HepG2 (cell line): ENCODE results near the gene FKBP14. TPM values are rescaled to one million over a fixed set of nuclear protein-coding genes. Genes with fewer than 3 reads are reported as not detected.

ENCODE experiments used
- E2F1 ChIP-seq: sonication (generic); formaldehyde crosslinking; IDR thresholded peaks from 2 replicates; pipeline ENCODE4 v1.5.0; 2020; ENCODE audit warnings: missing genetic modification reagents
- ELF1 ChIP-seq: sonication (generic); formaldehyde crosslinking; IDR thresholded peaks from 2 replicates; pipeline ENCODE4 v1.4.0; 2020; ENCODE audit warnings: missing genetic modification reagents
- ERF ChIP-seq: IDR thresholded peaks from 2 replicates; pipeline ENCODE4 v1.6.1; 2018; ENCODE audit warnings: missing biosample characterization, missing genetic modification reagents
- FOXO1 ChIP-seq: sonication (generic); formaldehyde crosslinking; IDR thresholded peaks from 2 replicates; pipeline ENCODE4 v1.4.0; 2020; ENCODE audit warnings: missing genetic modification reagents
- RBFOX2 ChIP-seq: fragments of 200-400 bp; formaldehyde crosslinking; IDR thresholded peaks from 2 replicates; pipeline ENCODE4 v1.6.1; 2017; ENCODE audit warnings: low read depth, mild to moderate bottlenecking, low read length
- SOX13 ChIP-seq, 3 experiments: fragments of 450-650 bp in 1 of 3; sonication (generic) in 1 of 3; formaldehyde crosslinking in 1 of 3; IDR thresholded peaks in 2 of 3; conservative IDR thresholded peaks in 1 of 3; 2 replicates each; pipeline versions ENCODE4 v1.5.0 to v1.6.1; 2016 to 2020; ENCODE audit warnings: antibody characterized with exemption in 1 of 3, mild to moderate bottlenecking in 1 of 3, missing compliant biosample characterization in 1 of 3, missing genetic modification reagents in 1 of 3, moderate library complexity in 1 of 3
- TEAD3 ChIP-seq: optimal IDR thresholded peaks from 2 replicates; pipeline ENCODE3; 2016; ENCODE audit warnings: borderline replicate concordance
- TFE3 ChIP-seq: IDR thresholded peaks from 2 replicates; pipeline ENCODE4 v1.6.1; 2016
- ZBTB40 ChIP-seq, 2 experiments: fragments of 450-650 bp in 1 of 2; sonication (generic) in 1 of 2; formaldehyde crosslinking in 1 of 2; IDR thresholded peaks; 2 replicates each; pipeline versions ENCODE4 v1.6.1 to v1.8.0; 2016 to 2022; ENCODE audit warnings: antibody characterized with exemption in 1 of 2, mild to moderate bottlenecking in 1 of 2, missing genetic modification reagents in 1 of 2
- ZC3H4 ChIP-seq: sonication (generic); formaldehyde crosslinking; IDR thresholded peaks from 2 replicates; pipeline ENCODE4 v1.4.0; 2020; ENCODE audit warnings: missing genetic modification reagents, borderline replicate concordance
- ZNF18 ChIP-seq: sonication (generic); formaldehyde crosslinking; IDR thresholded peaks from 2 replicates; pipeline ENCODE4 v1.8.0; 2022; ENCODE audit warnings: mild to moderate bottlenecking, missing genetic modification reagents; ENCODE audit not compliant: insufficient replicate concordance
- ZNF543 ChIP-seq: sonication (generic); formaldehyde crosslinking; IDR thresholded peaks from 2 replicates; pipeline ENCODE4 v1.4.0; 2020; ENCODE audit warnings: mild to moderate bottlenecking, missing genetic modification reagents
- ZNF724P ChIP-seq: sonication (generic); formaldehyde crosslinking; IDR thresholded peaks from 2 replicates; pipeline ENCODE4 v1.8.0; 2022; ENCODE audit warnings: missing genetic modification reagents, borderline replicate concordance
- polyA plus RNA-seq, 8 experiments: library from polyadenylated mRNA; depleted of rRNA in 3 of 8; stranded (reverse) in 7 of 8; unstranded in 1 of 8; fragments of >200 nt; fragmentation: Illumina TruSeq in 4 of 8; extraction: Trizol in 4 of 8; gene quantifications; 2 replicates each; pipeline versions ENCODE4 v1.2.1 to v1.2.3, GENCODE V29; 2011 to 2016; ENCODE audit warnings: low read depth in 4 of 8, missing spikeins in 1 of 8, mixed read lengths in 1 of 8; ENCODE audit not compliant: insufficient read depth in 1 of 8
- total RNA-seq, 5 experiments: library from RNA; depleted of rRNA; stranded (reverse); fragments of >200 nt; fragmentation: Illumina TruSeq; extraction: Trizol; gene quantifications; 2 replicates each; pipeline ENCODE4 v1.2.3, GENCODE V29; 2016; ENCODE audit warnings: low read depth in 1 of 5

FKBP14 gene
- total and polyA plus RNA-seq, 2 of the 13 experiments (the other 11 are each of a cell fraction or from before 2014, with no cell fraction given) = 20.0 to 32.3 TPM

GRCh38 chr7:29989257-29989995 is 37.1 kb downstream of the FKBP14 start, which contains the start of gene SCRN1 (continued):
- TF ChIP-seq ELF1 (CRISPR knock-in tag) (no peak), ERF (CRISPR knock-in tag) (no peak), ZC3H4 (no peak), TFE3 (CRISPR knock-in tag) (no peak), ZNF543 (CRISPR knock-in tag) (no peak), RBFOX2 (peak; percentile 75), ZBTB40 (IDR thresholded peaks at IDR 0.05) (no peak), ZBTB40 (CRISPR knock-in tag; IDR thresholded peaks at IDR 0.05) (no peak), FOXO1 (CRISPR knock-in tag) (no peak), SOX13 (IDR thresholded peaks at IDR 0.05) (no peak), SOX13 (CRISPR knock-in tag; conservative IDR thresholded peaks at IDR 0.05 in 1 of 2, IDR thresholded peaks at IDR 0.05 in 1 of 2) (0 out of 4 replicates have a peak, but pooled peaks of 1 of the 2 experiments have one; percentile 21), ZNF724P (CRISPR knock-in tag) (no peak; the same call in 1 of the 2 replicates), ZNF18 (CRISPR knock-in tag) (no peak), E2F1 (no peak; the same call in 1 of the 2 replicates), TEAD3 (peak; percentile 13)
